ENCODE results near the gene NKAPD1. TPM values are rescaled to one million over a fixed set of nuclear protein-coding genes. Genes with fewer than 3 reads are reported as not detected.

Gene NKAPD1
- total and polyA plus RNA-seq, 9 of the 15 experiments (the other 6 are each of a cell fraction or from before 2014, with no cell fraction given): 14.1 to 73.5 (median 29.3) TPM

DNA sequence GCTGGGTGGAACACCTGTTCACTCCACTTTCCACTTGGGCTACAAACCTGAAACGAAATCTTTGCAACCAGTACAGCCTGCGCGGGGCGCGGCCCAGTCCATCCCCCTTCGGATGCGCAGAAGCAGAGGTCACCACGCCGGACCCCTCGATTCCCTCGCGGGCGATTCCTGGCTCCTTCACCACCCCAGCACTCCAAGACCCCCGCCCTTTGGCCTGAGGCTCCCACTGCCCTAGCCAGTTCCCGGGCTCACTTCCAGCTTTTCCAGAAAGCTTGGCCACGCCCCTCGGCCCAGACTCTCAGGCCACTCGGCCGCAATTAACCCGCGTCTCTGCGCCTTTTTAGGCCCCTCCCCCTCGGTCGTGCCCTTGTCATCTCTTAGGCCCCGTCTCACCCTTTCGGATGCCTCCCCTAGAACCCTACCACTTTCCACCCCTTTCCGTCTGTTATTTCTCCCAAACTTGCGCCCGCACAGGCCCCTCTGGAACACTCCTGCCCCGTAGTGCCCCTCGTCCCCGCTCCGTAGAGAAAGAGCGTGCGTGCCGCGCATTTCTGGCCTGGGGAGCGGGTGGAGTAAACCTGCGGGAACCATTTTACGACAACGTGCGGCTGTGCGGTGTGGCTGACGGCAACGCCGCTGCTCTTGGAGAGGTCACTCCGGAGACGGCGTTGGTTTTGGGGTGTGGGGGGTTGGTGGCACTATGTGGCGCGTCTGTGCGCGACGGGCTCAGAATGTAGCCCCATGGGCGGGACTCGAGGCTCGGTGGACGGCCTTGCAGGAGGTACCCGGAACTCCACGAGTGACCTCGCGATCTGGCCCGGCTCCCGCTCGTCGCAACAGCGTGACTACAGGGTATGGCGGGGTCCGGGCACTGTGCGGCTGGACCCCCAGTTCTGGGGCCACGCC lies 49.1 kb upstream of the NKAPD1 start, which contains the start of gene DLAT (continued):
- TF ChIP-seq CHD7 (IDR thresholded peaks at IDR 0.05; ENCODE audit: low read depth, low read length): no peak
- TF ChIP-seq TAF7 (tag; IDR thresholded peaks at IDR 0.05): peak; percentile 91
- TF ChIP-seq ZNF764 (CRISPR knock-in tag; IDR thresholded peaks at IDR 0.05; ENCODE audit: low read depth): 0 out of 2 replicates have a peak, but pooled peaks have one; percentile 39
- TF ChIP-seq RBM39 (optimal IDR thresholded peaks at IDR 0.05; ENCODE audit: low read depth, low read length): no peak
- TF ChIP-seq CEBPB (tag; IDR thresholded peaks at IDR 0.05): no peak
- TF ChIP-seq EHMT2 (IDR thresholded peaks at IDR 0.05): no peak
- peak in 1 of 2 experiments; percentile 3; a peak in 1 of 3 replicates for TF ChIP-seq CBX3 (IDR thresholded peaks at IDR 0.05; ENCODE audit: borderline replicate concordance in 1 of 2, low read length in 2 of 2)
- no peak for TF ChIP-seq RBM25 (IDR thresholded peaks at IDR 0.05; ENCODE audit: low read depth, low read length, severe bottlenecking)
- 0 out of 2 replicates have a peak, but pooled peaks have one; percentile 41 for TF ChIP-seq ZNF583 (CRISPR knock-in tag; IDR thresholded peaks at IDR 0.05)
- no peak for TF ChIP-seq PREB (CRISPR knock-in tag; IDR thresholded peaks at IDR 0.05)
- TF ChIP-seq POLR3A (IDR thresholded peaks at IDR 0.05; ENCODE audit: borderline replicate concordance, extremely low read depth, insufficient read depth, insufficient read length): no peak
- TF ChIP-seq CBFB (CRISPR knock-in tag; IDR thresholded peaks at IDR 0.05): no peak
- TF ChIP-seq CREM (IDR thresholded peaks at IDR 0.05; ENCODE audit: low read depth): no peak; the same call in none of the 2 replicates
